HepG2 (cell line): ENCODE data around the gene PPP4C. TPM values are rescaled to one million over a fixed set of nuclear protein-coding genes. Genes with fewer than 3 reads are reported as not detected.

Experiments used
- ATAC-seq: fragments of 200-7000 bp; cut with Tn5 transposase; 3 replicates; pipeline ENCODE4 v1.9.1; 2020; ENCODE audit warnings: mild to moderate bottlenecking, moderate library complexity
- BruUV-seq: library from RNA; stranded (reverse); fragments of 400-500 nt; replicated peaks from 2 replicates; lab custom pipeline; 2021; lab: Mats Ljungman, UMichigan
- CTCF ChIA-PET: fragments of 300-600 bp; formaldehyde crosslinking; extraction: SDS; loops from one replicate; lab custom pipeline; 2021; ENCODE audit warnings: low total read pairs, inconsistent platforms, low intra/inter-chr PET ratio; lab: Yijun Ruan, JAX
- POLR2A ChIA-PET: fragments of 350-600 bp; sonication (Branson Sonifier 250); formaldehyde crosslinking; loops from one replicate; lab custom pipeline; 2020; ENCODE audit warnings: antibody characterized with exemption, inconsistent platforms; lab: Yijun Ruan, JAX
- DNase-seq: peaks from one replicate; pipeline ENCODE4 v3.0.0-alpha.2; 2015; ENCODE audit warnings: low spot score
- FAIRE-seq: peaks from 3 replicates; lab custom pipeline; 2011; peaks lifted over from hg19 to GRCh38; lab: Jason Lieb, UNC
- H2AFZ ChIP-seq: one replicate; pipeline ENCODE4 v1.6.1; 2011; ENCODE audit warnings: low read length, inconsistent platforms
- H3K27ac ChIP-seq: fragments of 300-600 bp; 3 replicates; pipeline ENCODE4 v1.8.0; 2011; ENCODE audit warnings: mixed run types, mild to moderate bottlenecking, mixed read lengths, low read length, inconsistent platforms; ENCODE audit not compliant: insufficient read depth; ENCODE audit errors: extremely low read length
- H3K27me3 ChIP-seq, 2 experiments: fragments of 200-600 bp in 1 of 2; 2 replicates in 1 of 2; 3 replicates in 1 of 2; pipeline versions ENCODE4 v1.6.0 to v1.8.0; 2011; ENCODE audit warnings: low read length in 2 of 2, mild to moderate bottlenecking in 2 of 2, moderate library complexity in 2 of 2, inconsistent platforms in 1 of 2; ENCODE audit not compliant: insufficient read depth in 2 of 2, control insufficient read depth in 1 of 2
- H3K36me3 ChIP-seq, 2 experiments: fragments of 200-600 bp in 1 of 2; replicated peaks in 1 of 2; 2 replicates in 1 of 2; 3 replicates in 1 of 2; pipeline versions ENCODE4 v1.5.1 to v1.8.0; 2011; ENCODE audit warnings: low read length in 2 of 2, inconsistent platforms in 1 of 2; ENCODE audit not compliant: insufficient read depth in 2 of 2, control insufficient read depth in 1 of 2
- H3K4me1 ChIP-seq: 2 replicates; pipeline ENCODE4 v1.5.1; 2012; ENCODE audit warnings: low read length, inconsistent platforms; ENCODE audit not compliant: insufficient read depth
- H3K4me2 ChIP-seq: 2 replicates; pipeline ENCODE4 v1.6.0; 2011; ENCODE audit warnings: low read depth, low read length, inconsistent platforms
- H3K4me3 ChIP-seq, 3 experiments: fragments of 200-600 bp in 1 of 3; sonication (generic), shearing (Covaris generic) in 1 of 3; replicated peaks in 1 of 3; 2 replicates each; pipeline ENCODE4 v1.5.1; 2011 to 2016; ENCODE audit warnings: low read length in 3 of 3, inconsistent platforms in 2 of 3, low read depth in 2 of 3, mild to moderate bottlenecking in 2 of 3, control low read depth in 1 of 3, mixed read lengths in 1 of 3; ENCODE audit not compliant: insufficient read depth in 1 of 3
- H3K79me2 ChIP-seq: one replicate; pipeline ENCODE4 v1.6.1; 2011; ENCODE audit warnings: low read length, inconsistent platforms; ENCODE audit not compliant: insufficient read depth
- H3K9ac ChIP-seq: 2 replicates; pipeline ENCODE4 v1.6.0; 2011; ENCODE audit warnings: mild to moderate bottlenecking, low read depth, low read length, inconsistent platforms; ENCODE audit not compliant: insufficient read depth
- H3K9me3 ChIP-seq: 2 replicates; pipeline ENCODE4 v1.5.1; 2012; ENCODE audit warnings: mild to moderate bottlenecking, low read length
- H4K20me1 ChIP-seq: 2 replicates; pipeline ENCODE4 v1.6.0; 2011; ENCODE audit warnings: inconsistent platforms, mild to moderate bottlenecking, low read length, moderate library complexity; ENCODE audit not compliant: insufficient read depth
- AGO2 ChIP-seq: fragments of 200-400 bp; formaldehyde crosslinking; optimal IDR thresholded peaks from 2 replicates; pipeline ENCODE3; 2017; ENCODE audit warnings: mild to moderate bottlenecking, low read depth, low read length, moderate library complexity
- GMEB2 ChIP-seq: IDR thresholded peaks from 2 replicates; pipeline ENCODE4 v1.6.1; 2016; ENCODE audit warnings: missing biosample characterization, missing genetic modification reagents, low read depth
- MNT ChIP-seq: fragments of 450-650 bp; IDR thresholded peaks from 2 replicates; pipeline ENCODE4 v1.6.1; 2016
- RFX3 ChIP-seq: IDR thresholded peaks from 2 replicates; pipeline ENCODE4 v1.6.1; 2016; ENCODE audit warnings: missing biosample characterization, missing genetic modification reagents
- SUZ12 ChIP-seq: fragments of 150-350 bp; IDR thresholded peaks from 2 replicates; pipeline ENCODE4 v1.6.1; 2014; ENCODE audit warnings: low read depth, low read length
- TRIM22 ChIP-seq: fragments of 450-650 bp; IDR thresholded peaks from 2 replicates; pipeline ENCODE4 v1.6.1; 2017
- ZNF354B ChIP-seq: sonication (generic); formaldehyde crosslinking; IDR thresholded peaks from 2 replicates; pipeline ENCODE4 v1.8.0; 2022; ENCODE audit warnings: mild to moderate bottlenecking, missing genetic modification reagents
- ZNF605 ChIP-seq: sonication (generic); formaldehyde crosslinking; IDR thresholded peaks from 2 replicates; pipeline ENCODE4 v1.8.0; 2022; ENCODE audit warnings: mild to moderate bottlenecking, missing genetic modification reagents
- ZSCAN29 ChIP-seq: sonication (generic); formaldehyde crosslinking; conservative IDR thresholded peaks from 2 replicates; pipeline ENCODE4 v1.4.0; 2020; ENCODE audit warnings: mild to moderate bottlenecking, missing genetic modification reagents
- whole genome bisulfite sequencing: methylation state at CpG from one replicate; pipeline ENCODE4 v1.1.6; 2017; ENCODE audit warnings: low lambda C conversion rate; 5-methylcytosine and 5-hydroxymethylcytosine counted together
- in situ Hi-C: cut with HindIII; loops from 2 replicates; pipeline ENCODE4 v1.10.0; 2017; ENCODE audit warnings: low pct_unique_long_range_greater_than_20kb; ENCODE audit not compliant: extremely low pct_ligation_motif_present
- intact Hi-C: fragments of 100-400 bp; cut with micrococcal nuclease; formaldehyde crosslinking; loops from one replicate; pipeline ENCODE4 v1.10.0; 2022; ENCODE audit not compliant: unreplicated experiment
- polyA plus RNA-seq, 8 experiments: library from polyadenylated mRNA; depleted of rRNA in 3 of 8; stranded (reverse) in 7 of 8; unstranded in 1 of 8; fragments of >200 nt; fragmentation: Illumina TruSeq in 4 of 8; extraction: Trizol in 4 of 8; gene quantifications; 2 replicates each; pipeline versions ENCODE4 v1.2.1 to v1.2.3, GENCODE V29; 2011 to 2016; ENCODE audit warnings: low read depth in 4 of 8, missing spikeins in 1 of 8, mixed read lengths in 1 of 8; ENCODE audit not compliant: insufficient read depth in 1 of 8
- total RNA-seq, 5 experiments: library from RNA; depleted of rRNA; stranded (reverse); fragments of >200 nt; fragmentation: Illumina TruSeq; extraction: Trizol; gene quantifications; 2 replicates each; pipeline ENCODE4 v1.2.3, GENCODE V29; 2016; ENCODE audit warnings: low read depth in 1 of 5

The PPP4C gene
- total and polyA plus RNA-seq, 2 of the 13 experiments (the other 11 are each of a cell fraction or from before 2014, with no cell fraction given) = 176 to 220 TPM

GRCh38 chr16:30085247-30085646 is 9.5 kb downstream of the PPP4C start (continued):
- TF ChIP-seq TRIM22 (no peak), ZNF354B (CRISPR knock-in tag) (no peak)

GRCh38 chr16:30085820-30086219 is 10.0 kb downstream of the PPP4C start:
- Histone ChIP-seq H3K4me1 (peaks cover 47% of the 10 kb centered on the region), H3K4me2 (no peak overlapping the region), H3K79me2 (peaks cover 12% of the 10 kb centered on the region), H3K27me3 (no peaks in the 10 kb centered on the region), H4K20me1 (no peaks in the 10 kb centered on the region), H3K27ac (no peak overlapping the region), H2AFZ (no peak overlapping the region), H3K9ac (no peak overlapping the region), H3K36me3 (peaks cover 24 to 42% of the 10 kb centered on the region in 2 experiments), H3K9me3 (no peaks in the 10 kb centered on the region), H3K4me3 (no peak overlapping the region)
- no TSS peak for BruUV-seq
- ChIA-PET POLR2A (interaction anchor here (2.2 to 2.5 kb wide), 2 partner anchors 10 to 20 kb away, joined by 8 to 11 read pairs; partner anchors contain the start of genes ALDOA and PPP4C), CTCF (no interaction called here)
- ATAC-seq (no peak), FAIRE-seq (no peak), DNase-seq (no peak)
- intact Hi-C loops = loop anchor here (10.0 kb wide), 1 partner anchor 569 kb away; the partner anchor contains the start of genes FBRS and PRR14
- WGBS = 95% methylated on average over 6 of the region's 6 CpGs
- no peak for TF ChIP-seq GMEB2 (CRISPR knock-in tag)
- TF ChIP-seq ZSCAN29 (CRISPR knock-in tag) = no peak
- peak; percentile 75 for TF ChIP-seq AGO2
- no peak for TF ChIP-seq ZNF605 (CRISPR knock-in tag)
- TF ChIP-seq RFX3 (CRISPR knock-in tag) = no peak
- no peak for TF ChIP-seq MNT
- no peak for TF ChIP-seq SUZ12
- in situ Hi-C loops = loop anchor here (25.0 kb wide), 1 partner anchor 551 kb away; no protein-coding TSS in a partner anchor
